NCI-H2081 treated with DMSO at 0.1 percent for 48 hours (cell line): ENCODE data around the gene CCNT1.

Source experiments
- DNase-seq: peaks from one replicate; lab custom pipeline; 2025; lab: John Stamatoyannopoulos, UW

Gene CCNT1

GRCh38 chr12:48640854-48641253, 75.7 kb downstream of the CCNT1 start:
- no peak for DNase-seq

GRCh38 chr12:48640428-48640827, 76.1 kb downstream of the CCNT1 start:
- DNase-seq: no peak
